NB4 (cell line): ENCODE results near the gene MYBPHL.

Source experiments
- CTCF ChIP-seq: IDR thresholded peaks from one replicate; pipeline ENCODE4 v1.5.1; 2012; ENCODE audit warnings: low read depth, low read length
- POLR2A ChIP-seq: IDR thresholded peaks from 2 replicates; pipeline ENCODE4 v1.6.1; 2011; ENCODE audit warnings: mild to moderate bottlenecking; ENCODE audit not compliant: insufficient read length; ENCODE audit errors: extremely low read depth

- no peak for TF ChIP-seq CTCF
- TF ChIP-seq POLR2A = no peak
Measured at GRCh38 chr1:109338091-109338490, 31.3 kb upstream of the MYBPHL start.
